ENCODE results near the gene VWA5B2. TPM values are rescaled to one million over a fixed set of nuclear protein-coding genes. Genes with fewer than 3 reads are reported as not detected.

The VWA5B2 gene
- total and polyA plus RNA-seq, 2 of the 13 experiments (the other 11 are each of a cell fraction or from before 2014, with no cell fraction given), result 0.03 to 0.04 TPM

DNA sequence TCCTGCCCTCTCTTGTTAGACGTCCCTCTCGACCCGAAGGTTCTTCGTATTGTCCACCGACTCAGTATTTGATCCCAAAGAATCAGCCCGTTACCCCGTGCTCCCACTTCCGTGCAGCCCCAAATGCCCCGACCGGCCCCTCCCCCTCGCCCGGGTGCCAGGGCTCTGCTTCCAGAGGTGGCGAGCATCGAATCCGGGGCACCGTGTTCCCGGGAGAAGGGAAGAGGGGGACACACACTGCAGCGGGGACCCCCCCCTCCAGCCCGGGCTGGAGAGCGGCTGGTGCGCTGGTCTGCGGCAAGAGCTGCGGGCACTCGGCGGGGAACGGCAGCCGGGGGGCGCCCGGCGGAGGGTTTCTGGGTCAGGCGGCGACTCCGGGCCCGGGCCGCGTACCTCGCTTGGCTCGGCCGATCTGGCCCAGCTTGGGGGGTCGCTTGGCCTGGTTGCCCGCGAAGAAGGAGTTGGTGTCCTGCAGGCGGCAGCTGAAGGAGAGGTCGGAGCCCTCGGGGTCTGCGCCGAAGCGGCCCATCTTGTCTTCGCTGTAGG lies 31.4 kb downstream of the VWA5B2 start (continued):
- TF ChIP-seq ZNF274 (CRISPR knock-in tag; IDR thresholded peaks at IDR 0.05), result 0 out of 2 replicates have a peak, but pooled peaks have one; percentile 65

- H3K9ac ChIP-seq (ENCODE audit: insufficient read depth, low read depth, low read length), result no peak within 1 kb of the TSS
- H3K9me3 ChIP-seq (ENCODE audit: low read length), result no peaks in the 10 kb centered on the region
- 0 out of 5 replicates have a peak, but pooled peaks cover 0 to 1% of the 10 kb centered on the region in 2 experiments for H3K36me3 ChIP-seq (replicated peaks in 1 of 2; ENCODE audit: control insufficient read depth in 1 of 2, insufficient read depth in 2 of 2, low read length in 2 of 2)
- DNase-seq (ENCODE audit: low spot score) (peak; percentile 41), FAIRE-seq (no peak), ATAC-seq (peak; percentile 64)
- no TSS peak for BruUV-seq (replicated peaks)
- H3K27me3 ChIP-seq (ENCODE audit: control insufficient read depth in 1 of 2, insufficient read depth in 2 of 2, low read length in 2 of 2), result peaks cover 3 to 27% of the 10 kb centered on the region in 2 experiments
- H3K27ac ChIP-seq (ENCODE audit: extremely low read length, insufficient read depth, low read length), result no peak within 1 kb of the TSS
- peak within 1 kb of the TSS; percentile 61 to 73 (median 62) for H3K4me3 ChIP-seq (replicated peaks in 1 of 3; ENCODE audit: insufficient read depth in 1 of 3, low read depth in 2 of 3, low read length in 3 of 3)
- peaks cover 12% of the 10 kb centered on the region; the same call in 1 of the 2 replicates for H4K20me1 ChIP-seq (ENCODE audit: insufficient read depth, low read length)
- in situ Hi-C loops (cut with HindIII; ENCODE audit: extremely low pct_ligation_motif_present, low pct_unique_long_range_greater_than_20kb), result no loop called here
- no peak within 1 kb of the TSS for H2AFZ ChIP-seq (ENCODE audit: low read length)
- no peaks in the 10 kb centered on the region for H3K79me2 ChIP-seq (ENCODE audit: insufficient read depth, low read length)
- intact Hi-C loops (cut with micrococcal nuclease; ENCODE audit: unreplicated experiment), result loop anchor here (1.0 kb wide), 1 partner anchor 24 kb away; no protein-coding TSS in a partner anchor
- CTCF ChIA-PET (ENCODE audit: low intra/inter-chr PET ratio, low total read pairs), result no interaction called here
- 2% methylated on average over 9 of the region's 67 CpGs for WGBS (ENCODE audit: low lambda C conversion rate)
- H3K4me2 ChIP-seq (ENCODE audit: low read depth, low read length), result peak within 1 kb of the TSS; percentile 92
- POLR2A ChIA-PET, result interaction anchor here (1.5 kb wide), 1 partner anchor 12 kb away, joined by 4 read pairs; the partner anchor contains the start of gene EEF1AKMT4
- H3K4me1 ChIP-seq (ENCODE audit: insufficient read depth, low read length), result peaks cover 24% of the 10 kb centered on the region
- TF ChIP-seq ZNF503 (CRISPR knock-in tag; IDR thresholded peaks at IDR 0.05) (no peak), NFYB (CRISPR knock-in tag; IDR thresholded peaks at IDR 0.05) (no peak), HNRNPUL1 (IDR thresholded peaks at IDR 0.05; ENCODE audit: low read depth, low read length) (no peak), KAT2B (IDR thresholded peaks at IDR 0.05; ENCODE audit: borderline replicate concordance, low read depth, low read length) (no peak)
- TF ChIP-seq, protein P1, sequence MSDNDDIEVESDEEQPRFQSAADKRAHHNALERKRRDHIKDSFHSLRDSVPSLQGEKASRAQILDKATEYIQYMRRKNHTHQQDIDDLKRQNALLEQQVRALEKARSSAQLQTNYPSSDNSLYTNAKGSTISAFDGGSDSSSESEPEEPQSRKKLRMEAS (IDR thresholded peaks at IDR 0.05), result peak; percentile 44
- TF ChIP-seq, protein P2, sequence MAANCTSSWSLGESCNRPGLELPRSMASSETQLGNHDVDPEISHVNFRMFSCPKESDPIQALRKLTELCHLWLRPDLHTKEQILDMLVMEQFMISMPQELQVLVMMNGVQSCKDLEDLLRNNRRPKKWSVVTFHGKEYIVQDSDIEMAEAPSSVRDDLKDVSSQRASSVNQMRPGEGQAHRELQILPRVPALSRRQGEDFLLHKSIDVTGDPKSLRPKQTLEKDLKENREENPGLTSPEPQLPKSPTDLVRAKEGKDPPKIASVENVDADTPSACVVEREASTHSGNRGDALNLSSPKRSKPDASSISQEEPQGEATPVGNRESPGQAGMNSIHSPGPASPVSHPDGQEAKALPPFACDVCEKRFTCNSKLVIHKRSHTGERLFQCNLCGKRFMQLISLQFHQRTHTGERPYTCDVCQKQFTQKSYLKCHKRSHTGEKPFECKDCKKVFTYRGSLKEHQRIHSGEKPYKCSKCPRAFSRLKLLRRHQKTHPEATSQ (CRISPR knock-in tag; IDR thresholded peaks at IDR 0.05; ENCODE audit: borderline replicate concordance), result no peak
- TF ChIP-seq, protein P3, sequence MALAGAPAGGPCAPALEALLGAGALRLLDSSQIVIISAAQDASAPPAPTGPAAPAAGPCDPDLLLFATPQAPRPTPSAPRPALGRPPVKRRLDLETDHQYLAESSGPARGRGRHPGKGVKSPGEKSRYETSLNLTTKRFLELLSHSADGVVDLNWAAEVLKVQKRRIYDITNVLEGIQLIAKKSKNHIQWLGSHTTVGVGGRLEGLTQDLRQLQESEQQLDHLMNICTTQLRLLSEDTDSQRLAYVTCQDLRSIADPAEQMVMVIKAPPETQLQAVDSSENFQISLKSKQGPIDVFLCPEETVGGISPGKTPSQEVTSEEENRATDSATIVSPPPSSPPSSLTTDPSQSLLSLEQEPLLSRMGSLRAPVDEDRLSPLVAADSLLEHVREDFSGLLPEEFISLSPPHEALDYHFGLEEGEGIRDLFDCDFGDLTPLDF (CRISPR knock-in tag; IDR thresholded peaks at IDR 0.05), result no peak
Measured at GRCh38 chr3:184261270-184261853, 32.0 kb downstream of the VWA5B2 start, which contains the start of gene CAMK2N2. CAMK2N2 (minus strand) TSS chr3:184261553; CDS start chr3:184261285, 268 bp downstream.

Measured in HepG2 (cell line).